HCT116 (cell line): ENCODE results near the gene ATP8A2.

Experiments
- EZH2phosphoT487 ChIP-seq: fragments of 200-600 bp; IDR thresholded peaks from 2 replicates; pipeline ENCODE4 v1.6.1; 2018; ENCODE audit warnings: antibody characterized with exemption, borderline replicate concordance
- POLR2A ChIP-seq: IDR thresholded peaks from 2 replicates; pipeline ENCODE4 v1.7.0; 2011; ENCODE audit warnings: borderline replicate concordance; ENCODE audit not compliant: insufficient read depth, insufficient read length; ENCODE audit errors: extremely low read depth
- RAD21 ChIP-seq: IDR thresholded peaks from 2 replicates; pipeline ENCODE4 v1.6.1; 2012; ENCODE audit warnings: low read depth, mild to moderate bottlenecking
- TF ChIP-seq, protein P1 (sequence below), 3 experiments: fragments of 200-600 bp in 1 of 3; sonication (generic) in 1 of 3; IDR thresholded peaks in 2 of 3; conservative IDR thresholded peaks in 1 of 3; 2 replicates each; pipeline ENCODE4 v1.5.1; 2012 to 2017; ENCODE audit warnings: low read depth in 2 of 3, low read length in 2 of 3, antibody characterized with exemption in 1 of 3, borderline replicate concordance in 1 of 3, control low read depth in 1 of 3, mild to moderate bottlenecking in 1 of 3, mixed read lengths in 1 of 3, mixed run types in 1 of 3, moderate library complexity in 1 of 3; ENCODE audit not compliant: insufficient read depth in 1 of 3

- TF ChIP-seq RAD21, result 0 out of 2 replicates have a peak, but pooled peaks have one; percentile 12
- no peak for TF ChIP-seq POLR2A
- TF ChIP-seq, protein P1, sequence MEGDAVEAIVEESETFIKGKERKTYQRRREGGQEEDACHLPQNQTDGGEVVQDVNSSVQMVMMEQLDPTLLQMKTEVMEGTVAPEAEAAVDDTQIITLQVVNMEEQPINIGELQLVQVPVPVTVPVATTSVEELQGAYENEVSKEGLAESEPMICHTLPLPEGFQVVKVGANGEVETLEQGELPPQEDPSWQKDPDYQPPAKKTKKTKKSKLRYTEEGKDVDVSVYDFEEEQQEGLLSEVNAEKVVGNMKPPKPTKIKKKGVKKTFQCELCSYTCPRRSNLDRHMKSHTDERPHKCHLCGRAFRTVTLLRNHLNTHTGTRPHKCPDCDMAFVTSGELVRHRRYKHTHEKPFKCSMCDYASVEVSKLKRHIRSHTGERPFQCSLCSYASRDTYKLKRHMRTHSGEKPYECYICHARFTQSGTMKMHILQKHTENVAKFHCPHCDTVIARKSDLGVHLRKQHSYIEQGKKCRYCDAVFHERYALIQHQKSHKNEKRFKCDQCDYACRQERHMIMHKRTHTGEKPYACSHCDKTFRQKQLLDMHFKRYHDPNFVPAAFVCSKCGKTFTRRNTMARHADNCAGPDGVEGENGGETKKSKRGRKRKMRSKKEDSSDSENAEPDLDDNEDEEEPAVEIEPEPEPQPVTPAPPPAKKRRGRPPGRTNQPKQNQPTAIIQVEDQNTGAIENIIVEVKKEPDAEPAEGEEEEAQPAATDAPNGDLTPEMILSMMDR (IDR thresholded peaks at IDR 0.05 in 2 of 3, conservative IDR thresholded peaks at IDR 0.05 in 1 of 3; ENCODE audit: borderline replicate concordance in 1 of 3, insufficient read depth in 1 of 3, low read depth in 2 of 3, low read length in 2 of 3), result peak in 2 of 3 experiments; percentile 31 to 42; a peak in 3 of 6 replicates
- no peak for TF ChIP-seq EZH2phosphoT487
Measured at GRCh38 chr13:25406377-25406776, 34.6 kb downstream of the ATP8A2 start.
